ENCODE measurements around the gene TTC8. TPM values are rescaled to one million over a fixed set of nuclear protein-coding genes. Genes with fewer than 3 reads are reported as not detected.

Gene TTC8
- total RNA-seq, 2 donors from 2014 or later = 2.8 to 3.4 TPM

DNA sequence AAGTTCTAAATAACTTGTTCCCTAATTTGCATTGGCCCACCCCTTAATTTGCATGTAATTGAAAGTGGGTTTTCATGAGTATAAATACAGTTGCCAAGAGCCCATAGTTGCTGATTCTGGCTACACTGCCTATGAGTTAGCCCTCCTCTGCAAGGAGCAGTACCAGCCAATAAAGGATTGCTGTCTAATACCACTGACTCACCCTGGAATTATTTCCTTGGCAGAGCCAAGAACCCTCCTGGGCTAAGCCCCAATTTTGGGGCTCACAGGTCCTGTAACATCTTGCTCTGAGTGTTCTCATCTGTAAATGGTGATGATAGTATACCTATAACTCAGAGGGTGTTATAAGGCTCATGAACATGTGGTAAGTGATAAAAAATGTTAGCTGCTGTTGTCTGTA, 6.8 kb downstream of the TTC8 start:
- peaks cover 7% of the 10 kb centered on the region for H3K27me3 Mint-ChIP-seq
- H3K4me1 Mint-ChIP-seq = peaks cover 3% of the 10 kb centered on the region
- H3K4me3 Mint-ChIP-seq = no peak overlapping the region
- H3K27ac Mint-ChIP-seq = no peak overlapping the region
- no peaks in the 10 kb centered on the region for H3K9me3 ChIP-seq (ENCODE audit: control insufficient read depth, low read length, poor library complexity, severe bottlenecking)
- DNase-seq = no peak
- no peak for ATAC-seq
- H3K36me3 Mint-ChIP-seq (ENCODE audit: low read depth) = peaks cover 5% of the 10 kb centered on the region

DNA sequence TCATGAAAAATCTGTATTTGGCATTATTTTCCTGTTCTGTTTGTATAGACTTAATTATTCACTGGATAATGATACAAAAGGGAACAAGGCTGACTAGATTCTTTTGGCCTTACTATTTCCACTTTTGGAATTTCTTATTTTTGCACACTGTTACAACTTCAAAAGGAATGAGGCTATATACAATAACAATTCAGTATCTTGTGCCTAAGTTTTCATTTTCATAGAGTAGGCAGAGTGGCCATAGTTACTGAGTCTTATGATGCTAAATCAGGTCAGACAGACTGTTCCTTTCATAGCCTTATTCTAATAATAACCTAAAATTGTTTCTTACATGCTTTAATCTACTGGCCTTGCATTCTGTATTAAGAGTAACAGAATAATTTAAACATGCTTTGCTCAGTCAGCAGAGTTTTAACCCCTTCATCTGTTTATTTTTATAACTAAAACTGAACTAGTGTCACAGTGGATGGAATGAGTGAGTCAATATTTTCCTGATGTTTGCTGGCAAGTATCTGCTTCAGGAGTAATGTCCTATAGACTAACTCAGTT, 10.5 kb downstream of the TTC8 start:
- H3K9me3 ChIP-seq (ENCODE audit: control insufficient read depth, low read length, poor library complexity, severe bottlenecking) = no peaks in the 10 kb centered on the region
- no peak overlapping the region for H3K27ac Mint-ChIP-seq
- H3K36me3 Mint-ChIP-seq (ENCODE audit: low read depth) = peaks cover 10% of the 10 kb centered on the region
- DNase-seq = no peak
- peaks cover 8% of the 10 kb centered on the region for H3K4me1 Mint-ChIP-seq
- H3K27me3 Mint-ChIP-seq = peaks cover 13% of the 10 kb centered on the region
- ATAC-seq = no peak
- no peak overlapping the region for H3K4me3 Mint-ChIP-seq

DNA sequence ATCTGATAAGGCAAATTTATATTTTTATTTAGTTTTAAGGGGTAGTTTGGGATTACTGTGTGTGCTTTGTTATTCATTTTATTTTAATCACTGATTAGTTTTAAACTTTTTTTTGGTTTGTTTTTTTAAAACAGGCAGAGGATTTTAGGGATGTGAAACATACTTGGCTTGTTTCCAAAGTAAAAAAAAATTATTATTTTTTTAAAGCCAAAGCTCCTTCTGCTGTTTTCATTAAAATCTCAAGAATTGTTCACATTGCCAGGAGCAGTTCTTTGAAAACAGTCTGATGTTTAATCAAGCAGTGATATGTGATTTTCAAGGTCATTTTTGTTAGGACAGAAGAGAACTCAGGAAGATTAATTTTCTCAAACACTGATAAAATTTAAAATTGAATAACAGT, 11.2 kb downstream of the TTC8 start:
- Mint-ChIP-seq H3K27ac (no peak overlapping the region), H3K36me3 (ENCODE audit: low read depth) (peaks cover 10% of the 10 kb centered on the region), H3K4me1 (peaks cover 8% of the 10 kb centered on the region), H3K4me3 (no peak overlapping the region), H3K27me3 (peaks cover 13% of the 10 kb centered on the region)
- DNase-seq = no peak
- H3K9me3 ChIP-seq (ENCODE audit: control insufficient read depth, low read length, poor library complexity, severe bottlenecking) = no peaks in the 10 kb centered on the region
- ATAC-seq = no peak

DNA sequence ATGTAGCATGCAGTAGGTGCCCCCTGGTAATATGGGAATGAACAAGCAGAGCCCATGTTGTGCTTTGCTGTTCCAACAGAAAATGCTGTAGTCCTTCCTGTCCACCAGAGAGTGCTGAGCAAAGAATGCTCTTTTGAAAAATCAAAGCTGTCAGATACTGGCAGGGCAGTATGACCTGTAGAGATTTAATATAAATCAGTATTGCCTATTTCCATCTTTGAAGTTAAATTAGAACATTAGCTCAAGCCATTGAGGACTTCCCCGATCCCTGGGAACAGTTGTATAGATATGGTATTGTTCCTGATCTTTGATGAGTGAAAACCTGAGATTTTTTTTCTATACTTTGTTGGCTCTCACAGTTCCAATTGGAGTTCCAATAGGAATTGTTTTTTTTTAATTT, 13.0 kb downstream of the TTC8 start:
- H3K9me3 ChIP-seq (ENCODE audit: control insufficient read depth, low read length, poor library complexity, severe bottlenecking) = no peaks in the 10 kb centered on the region
- Mint-ChIP-seq H3K27ac (no peak overlapping the region), H3K4me3 (no peak overlapping the region), H3K4me1 (peaks cover 6% of the 10 kb centered on the region), H3K36me3 (ENCODE audit: low read depth) (peaks cover 10% of the 10 kb centered on the region), H3K27me3 (peaks cover 13% of the 10 kb centered on the region)
- no peak for ATAC-seq
- DNase-seq = no peak

DNA sequence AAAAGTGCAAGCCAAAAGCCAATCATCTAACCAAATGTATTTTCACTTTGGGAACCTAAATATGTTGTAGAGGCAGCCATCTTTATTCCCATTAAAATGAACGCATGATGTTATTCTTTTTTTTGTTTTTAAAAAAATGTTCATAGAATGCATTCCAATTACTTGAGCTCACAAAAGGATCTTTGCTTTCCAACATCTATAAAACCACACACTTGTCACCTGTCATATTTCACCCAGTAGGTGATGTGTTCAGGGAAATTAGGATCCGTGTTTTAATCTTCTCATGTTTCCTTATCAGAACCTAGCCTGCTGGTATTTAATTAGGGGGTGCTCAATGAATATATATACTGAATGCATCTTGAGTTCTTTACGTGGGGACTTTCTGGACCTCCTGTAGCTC, 13.6 kb downstream of the TTC8 start:
- no peak for ATAC-seq
- peaks cover 6% of the 10 kb centered on the region for H3K4me1 Mint-ChIP-seq
- peaks cover 10% of the 10 kb centered on the region for H3K36me3 Mint-ChIP-seq (ENCODE audit: low read depth)

DNA sequence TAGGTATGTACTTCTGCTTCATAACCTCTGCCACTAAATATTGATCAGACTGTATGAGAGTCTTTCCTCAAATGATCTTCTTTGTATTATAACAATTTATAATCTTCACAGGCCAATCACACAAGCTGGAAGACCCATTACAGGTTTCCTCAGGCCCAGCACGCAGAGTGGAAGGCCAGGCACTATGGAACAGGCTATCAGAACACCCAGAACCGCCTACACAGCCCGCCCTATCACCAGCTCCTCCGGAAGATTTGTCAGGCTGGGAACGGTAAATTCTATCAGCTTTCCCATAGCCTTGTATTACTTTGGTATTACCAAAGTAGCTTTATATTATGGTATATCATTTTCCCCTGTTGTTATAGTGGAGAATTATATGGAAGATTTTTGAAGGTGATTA, 16.5 kb downstream of the TTC8 start:
- Mint-ChIP-seq H3K4me1 (peaks cover 6% of the 10 kb centered on the region), H3K27me3 (peaks cover 6% of the 10 kb centered on the region), H3K4me3 (no peak overlapping the region), H3K27ac (no peak overlapping the region), H3K36me3 (ENCODE audit: low read depth) (peaks cover 8% of the 10 kb centered on the region)
- ATAC-seq = no peak
- no peak for DNase-seq
- no peaks in the 10 kb centered on the region for H3K9me3 ChIP-seq (ENCODE audit: control insufficient read depth, low read length, poor library complexity, severe bottlenecking)

More for the DNA sequence above, 13.6 kb downstream of the TTC8 start:
- no peak for DNase-seq
- H3K27ac Mint-ChIP-seq = no peak overlapping the region
- peaks cover 13% of the 10 kb centered on the region for H3K27me3 Mint-ChIP-seq
- no peak overlapping the region for H3K4me3 Mint-ChIP-seq
- H3K9me3 ChIP-seq (ENCODE audit: control insufficient read depth, low read length, poor library complexity, severe bottlenecking) = no peaks in the 10 kb centered on the region

DNA sequence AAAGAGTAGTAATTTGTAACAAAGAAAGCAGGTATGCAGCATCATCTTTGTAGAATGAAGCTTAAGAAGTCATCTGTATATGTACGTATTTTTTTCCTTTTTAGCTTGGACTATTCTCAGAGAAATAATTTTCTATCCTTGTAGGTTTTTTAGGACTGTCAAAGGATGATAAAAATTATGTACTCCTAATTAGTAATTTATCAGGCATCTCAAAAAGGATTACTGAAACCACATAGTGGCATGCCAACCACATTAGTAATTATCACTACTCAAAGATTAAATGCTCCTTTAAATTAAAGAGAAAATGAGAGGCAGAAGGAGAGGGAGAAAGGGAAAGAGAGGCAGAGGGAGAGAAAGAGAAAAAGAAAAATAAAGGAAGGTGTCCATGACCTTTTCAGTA, 17.3 kb downstream of the TTC8 start:
- no peak overlapping the region for H3K27ac Mint-ChIP-seq
- no peak overlapping the region for H3K4me3 Mint-ChIP-seq
- H3K36me3 Mint-ChIP-seq (ENCODE audit: low read depth) = peaks cover 8% of the 10 kb centered on the region
- H3K4me1 Mint-ChIP-seq = peaks cover 6% of the 10 kb centered on the region
- no peak for DNase-seq
- H3K9me3 ChIP-seq (ENCODE audit: control insufficient read depth, low read length, poor library complexity, severe bottlenecking) = no peaks in the 10 kb centered on the region
- peaks cover 6% of the 10 kb centered on the region for H3K27me3 Mint-ChIP-seq
- no peak for ATAC-seq

DNA sequence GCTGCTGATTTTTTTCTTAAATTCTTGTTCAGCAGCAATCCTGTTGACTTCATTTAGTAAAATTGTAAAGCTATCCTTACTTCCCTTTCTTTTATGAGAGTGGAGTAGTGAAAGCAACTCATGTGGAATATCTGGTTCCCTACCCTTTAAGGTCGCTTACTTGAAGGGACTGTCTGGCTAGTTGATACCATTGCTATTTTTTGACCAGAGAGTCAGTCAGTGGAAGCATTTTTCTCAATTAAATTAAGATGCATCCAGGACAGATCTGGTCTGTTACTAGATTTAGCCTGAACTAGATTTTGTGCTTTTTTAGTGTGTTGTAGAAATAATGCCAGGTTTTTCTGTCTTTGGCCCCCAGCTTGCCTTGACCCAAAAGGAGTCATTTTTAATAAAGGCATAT, 18.0 kb downstream of the TTC8 start:
- no peak for DNase-seq
- ATAC-seq = no peak
- Mint-ChIP-seq H3K27me3 (peaks cover 2% of the 10 kb centered on the region), H3K4me1 (peaks cover 2% of the 10 kb centered on the region), H3K36me3 (ENCODE audit: low read depth) (peaks cover 5% of the 10 kb centered on the region), H3K4me3 (no peak overlapping the region), H3K27ac (no peak overlapping the region)
- no peaks in the 10 kb centered on the region for H3K9me3 ChIP-seq (ENCODE audit: control insufficient read depth, low read length, poor library complexity, severe bottlenecking)

DNA sequence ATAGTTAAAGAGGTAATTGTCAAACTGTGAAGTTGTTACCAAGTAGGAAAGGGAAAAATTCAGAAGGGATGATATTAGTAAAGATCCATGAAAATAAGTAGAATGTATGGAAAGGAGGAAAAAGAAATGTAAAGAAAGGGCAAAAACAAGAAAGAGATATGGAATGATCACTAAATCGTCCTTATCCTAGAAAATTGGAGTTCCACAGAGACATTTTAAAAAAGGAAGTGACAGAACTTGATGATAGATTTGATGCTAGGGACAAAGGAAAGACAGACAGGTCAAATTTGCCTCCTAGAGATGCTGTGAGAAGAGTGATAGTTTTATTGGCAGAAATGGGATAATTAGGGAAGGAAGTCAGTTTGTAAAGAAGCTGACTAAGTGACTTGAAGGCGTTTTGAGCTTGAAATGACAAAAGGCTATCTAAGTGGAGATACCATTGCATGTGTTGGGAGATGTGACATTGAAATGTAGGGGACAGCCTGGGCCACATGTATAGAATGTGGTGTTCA, 20.6 kb downstream of the TTC8 start:
- H3K36me3 Mint-ChIP-seq (ENCODE audit: low read depth) = peaks cover 4% of the 10 kb centered on the region
- DNase-seq = no peak
- H3K9me3 ChIP-seq (ENCODE audit: control insufficient read depth, low read length, poor library complexity, severe bottlenecking) = no peaks in the 10 kb centered on the region
- H3K27me3 Mint-ChIP-seq = no peaks in the 10 kb centered on the region
- H3K4me1 Mint-ChIP-seq = peaks cover 2% of the 10 kb centered on the region
- H3K4me3 Mint-ChIP-seq = no peak overlapping the region
- no peak for ATAC-seq
- H3K27ac Mint-ChIP-seq = no peak overlapping the region

DNA sequence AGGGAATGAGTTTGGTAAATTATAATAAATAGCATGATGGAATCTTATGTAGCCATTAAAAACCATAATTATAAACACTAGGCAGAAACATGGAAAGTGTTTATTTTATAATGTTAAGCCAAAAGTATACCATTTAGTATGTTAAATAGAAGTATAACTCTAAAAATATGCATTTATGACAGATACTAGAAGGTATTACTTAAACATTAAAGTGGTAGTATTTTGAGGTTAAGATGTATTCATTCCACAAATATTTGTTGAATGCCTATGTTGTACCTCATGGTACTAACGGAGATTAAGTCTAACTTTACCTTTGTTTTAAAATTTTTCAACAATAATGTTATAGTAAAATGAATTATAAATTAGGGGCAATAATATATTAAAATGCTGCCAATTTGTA, 24.1 kb downstream of the TTC8 start:
- peaks cover 4% of the 10 kb centered on the region for H3K36me3 Mint-ChIP-seq (ENCODE audit: low read depth)
- H3K27me3 Mint-ChIP-seq = no peaks in the 10 kb centered on the region
- DNase-seq = no peak
- H3K4me3 Mint-ChIP-seq = no peak overlapping the region
- no peak overlapping the region for H3K27ac Mint-ChIP-seq
- no peaks in the 10 kb centered on the region for H3K4me1 Mint-ChIP-seq
- no peaks in the 10 kb centered on the region for H3K9me3 ChIP-seq (ENCODE audit: control insufficient read depth, low read length, poor library complexity, severe bottlenecking)
- no peak for ATAC-seq

DNA sequence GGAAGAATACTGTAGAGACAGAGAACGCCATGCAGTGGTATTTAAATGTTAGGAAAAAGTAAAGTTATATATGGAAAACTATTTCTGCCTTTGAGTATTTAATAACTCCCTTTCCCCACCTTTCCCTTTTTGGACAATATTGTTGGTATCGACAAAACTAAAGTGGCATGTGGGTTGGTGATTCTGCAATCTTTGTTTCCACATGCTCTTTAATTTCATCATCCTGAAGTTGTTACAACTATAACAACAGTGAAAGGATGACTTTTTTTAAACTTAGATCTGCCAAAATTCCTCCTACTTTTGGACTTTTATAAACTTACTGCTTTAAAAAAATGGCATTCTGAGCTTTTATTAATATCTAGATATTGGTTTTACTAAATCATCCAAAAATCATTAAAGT, 25.3 kb downstream of the TTC8 start:
- no peak overlapping the region for H3K4me3 Mint-ChIP-seq
- no peak for ATAC-seq
- H3K27ac Mint-ChIP-seq = no peak overlapping the region
- no peaks in the 10 kb centered on the region for H3K4me1 Mint-ChIP-seq
- H3K36me3 Mint-ChIP-seq (ENCODE audit: low read depth) = peaks cover 4% of the 10 kb centered on the region
- no peak for DNase-seq
- no peaks in the 10 kb centered on the region for H3K9me3 ChIP-seq (ENCODE audit: control insufficient read depth, low read length, poor library complexity, severe bottlenecking)
- H3K27me3 Mint-ChIP-seq = no peaks in the 10 kb centered on the region

DNA sequence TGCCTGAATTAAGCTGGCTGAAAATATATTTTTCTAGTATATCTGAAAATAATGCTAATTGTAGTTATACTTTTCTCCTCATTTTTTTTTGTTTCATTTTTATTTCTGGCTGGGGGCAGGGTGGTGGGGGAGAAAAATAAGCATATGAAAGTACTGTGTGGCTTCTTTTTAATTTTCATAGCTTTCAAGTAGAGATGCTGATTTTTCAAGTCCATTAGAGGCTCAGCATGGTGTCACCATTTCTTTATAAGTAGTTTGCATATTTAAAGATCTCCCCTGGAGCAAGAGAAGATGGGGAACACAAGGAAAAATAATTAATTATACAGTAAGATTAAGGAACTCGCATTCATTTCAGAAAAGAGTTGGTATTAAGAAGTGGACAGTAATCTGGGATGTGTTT, 27.1 kb downstream of the TTC8 start:
- DNase-seq = no peak
- Mint-ChIP-seq H3K27ac (no peak overlapping the region), H3K27me3 (no peaks in the 10 kb centered on the region), H3K4me3 (no peak overlapping the region), H3K4me1 (no peaks in the 10 kb centered on the region), H3K36me3 (ENCODE audit: low read depth) (peaks cover 2% of the 10 kb centered on the region)
- H3K9me3 ChIP-seq (ENCODE audit: control insufficient read depth, low read length, poor library complexity, severe bottlenecking) = no peaks in the 10 kb centered on the region
- ATAC-seq = no peak

DNA sequence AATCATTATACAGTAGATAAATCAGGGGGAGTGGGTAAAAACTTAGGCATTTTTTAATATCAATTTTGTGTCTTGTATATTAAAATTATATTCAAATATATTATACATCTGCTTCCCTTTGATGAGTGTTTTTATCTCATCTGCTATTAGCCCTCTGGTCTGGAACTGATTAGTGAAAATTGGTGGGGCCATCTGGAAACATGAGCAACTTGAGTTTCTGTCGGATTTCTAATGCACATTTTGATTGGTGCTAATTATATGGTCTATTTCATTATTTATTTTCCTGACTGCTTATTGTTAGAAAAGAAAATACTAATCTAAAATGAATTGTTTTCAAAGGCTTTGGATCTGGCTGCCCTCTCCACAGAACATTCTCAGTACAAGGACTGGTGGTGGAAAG, 28.2 kb downstream of the TTC8 start:
- H3K9me3 ChIP-seq (ENCODE audit: control insufficient read depth, low read length, poor library complexity, severe bottlenecking) = no peaks in the 10 kb centered on the region
- no peak for ATAC-seq
- no peak for DNase-seq
- no peaks in the 10 kb centered on the region for H3K36me3 Mint-ChIP-seq (ENCODE audit: low read depth)
- no peak overlapping the region for H3K4me3 Mint-ChIP-seq
- H3K27ac Mint-ChIP-seq = no peak overlapping the region
- no peaks in the 10 kb centered on the region for H3K4me1 Mint-ChIP-seq
- H3K27me3 Mint-ChIP-seq = no peaks in the 10 kb centered on the region

DNA sequence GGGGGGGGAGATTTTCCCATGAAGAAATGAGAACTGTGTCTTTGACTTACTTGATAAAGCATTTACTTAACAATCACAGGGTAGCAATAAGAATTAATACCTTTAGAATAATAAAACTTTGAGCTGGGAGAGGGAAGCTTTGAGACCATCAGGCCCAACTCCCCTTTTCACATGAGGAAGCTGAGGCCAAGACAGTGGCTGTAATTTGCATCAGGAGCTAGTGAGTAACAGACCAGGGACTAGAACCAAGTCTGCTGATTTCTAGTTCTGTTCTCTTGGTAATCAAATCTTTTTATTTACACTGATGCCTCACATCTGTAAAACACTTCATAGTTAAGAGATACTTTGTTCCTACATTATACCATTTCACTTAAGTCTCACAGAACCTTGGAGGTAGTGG, 28.7 kb downstream of the TTC8 start:
- H3K27me3 Mint-ChIP-seq = no peaks in the 10 kb centered on the region
- DNase-seq (no peak), ATAC-seq (no peak)
- H3K36me3 Mint-ChIP-seq (ENCODE audit: low read depth) = no peaks in the 10 kb centered on the region
- no peak overlapping the region for H3K27ac Mint-ChIP-seq
- H3K4me1 Mint-ChIP-seq = no peaks in the 10 kb centered on the region
- H3K4me3 Mint-ChIP-seq = no peak overlapping the region
- H3K9me3 ChIP-seq (ENCODE audit: control insufficient read depth, low read length, poor library complexity, severe bottlenecking) = no peaks in the 10 kb centered on the region

All from T-helper 17 cell (primary cell).